K562 (cell line): ENCODE data around the gene SRGAP2C.
"Not testable (repeated sequence)": the region's sequence is repeated elsewhere in the genome, so short reads cannot be mapped to it uniquely, and the experiment has no call there.

ENCODE experiments used
- CEBPB ChIP-seq: fragments of 450-650 bp; IDR thresholded peaks from 2 replicates; pipeline ENCODE4 v1.6.1; 2016; ENCODE audit warnings: missing genetic modification characterization, missing compliant biosample characterization
- CGGBP1 ChIP-seq: fragments of 250-450 bp; sonication (Bioruptor Pico); IDR thresholded peaks from 2 replicates; pipeline ENCODE4 v1.9.0; 2021; ENCODE audit warnings: mild to moderate bottlenecking
- CTCF ChIP-seq, 3 experiments: IDR thresholded peaks in 2 of 3; conservative IDR thresholded peaks in 1 of 3; 2 replicates each; pipeline ENCODE4 v1.5.1; 2011 to 2012; ENCODE audit warnings: low read length in 3 of 3, mild to moderate bottlenecking in 3 of 3, control low read depth in 2 of 3, improper control_type of control experiment in 1 of 3, inconsistent platforms in 1 of 3, low read depth in 1 of 3, mixed read lengths in 1 of 3, moderate library complexity in 1 of 3; ENCODE audit not compliant: insufficient read depth in 2 of 3
- E2F4 ChIP-seq: sonication (generic); formaldehyde crosslinking; IDR thresholded peaks from 2 replicates; pipeline ENCODE4 v1.8.0; 2022; ENCODE audit warnings: mild to moderate bottlenecking, low read depth, missing genetic modification reagents
- EP300 ChIP-seq: IDR thresholded peaks from 2 replicates; pipeline ENCODE4 v1.6.1; 2012; ENCODE audit warnings: low read length, improper control_type of control experiment
- MAFK ChIP-seq: IDR thresholded peaks from 2 replicates; pipeline ENCODE4 v1.6.1; 2011; ENCODE audit warnings: low read length, improper control_type of control experiment
- MEF2A ChIP-seq: IDR thresholded peaks from 2 replicates; pipeline ENCODE4 v1.6.1; 2011; ENCODE audit warnings: low read depth, mild to moderate bottlenecking, low read length, moderate library complexity; ENCODE audit not compliant: control insufficient read depth
- NFE2L1 ChIP-seq: fragments of 450-650 bp; IDR thresholded peaks from 2 replicates; pipeline ENCODE4 v1.6.1; 2016; ENCODE audit warnings: missing genetic modification characterization, low read depth, mild to moderate bottlenecking, missing compliant biosample characterization, moderate library complexity, borderline replicate concordance
- ZNF592 ChIP-seq: fragments of 450-650 bp; IDR thresholded peaks from 2 replicates; pipeline ENCODE4 v1.6.1; 2017; ENCODE audit warnings: antibody characterized with exemption, mild to moderate bottlenecking

- not testable (repeated sequence) for TF ChIP-seq ZNF592; CGGBP1 (CRISPR knock-in tag); MAFK; NFE2L1; CTCF (IDR thresholded peaks at IDR 0.05 in 2 of 3, conservative IDR thresholded peaks at IDR 0.05 in 1 of 3; ENCODE audit: insufficient read depth in 2 of 3, low read depth in 1 of 3, low read length in 3 of 3); EP300; CEBPB (tag); MEF2A; E2F4 (CRISPR knock-in tag)
These were observed 449 bp downstream of the SRGAP2C start for GRCh38 chr1:121185140-121185708.
